GM19455 (cell line): ENCODE data around the gene SCARB2.
"Not testable (repeated sequence)": the region's sequence is repeated elsewhere in the genome, so short reads cannot be mapped to it uniquely, and the experiment has no call there.

ENCODE experiments used
- ATAC-seq: cut with Tn5 transposase; IDR thresholded peaks from one replicate; pipeline ENCODE4 v1.9.1; 2021; ENCODE audit not compliant: unreplicated experiment

Gene SCARB2, protein sequence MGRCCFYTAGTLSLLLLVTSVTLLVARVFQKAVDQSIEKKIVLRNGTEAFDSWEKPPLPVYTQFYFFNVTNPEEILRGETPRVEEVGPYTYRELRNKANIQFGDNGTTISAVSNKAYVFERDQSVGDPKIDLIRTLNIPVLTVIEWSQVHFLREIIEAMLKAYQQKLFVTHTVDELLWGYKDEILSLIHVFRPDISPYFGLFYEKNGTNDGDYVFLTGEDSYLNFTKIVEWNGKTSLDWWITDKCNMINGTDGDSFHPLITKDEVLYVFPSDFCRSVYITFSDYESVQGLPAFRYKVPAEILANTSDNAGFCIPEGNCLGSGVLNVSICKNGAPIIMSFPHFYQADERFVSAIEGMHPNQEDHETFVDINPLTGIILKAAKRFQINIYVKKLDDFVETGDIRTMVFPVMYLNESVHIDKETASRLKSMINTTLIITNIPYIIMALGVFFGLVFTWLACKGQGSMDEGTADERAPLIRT

DNA sequence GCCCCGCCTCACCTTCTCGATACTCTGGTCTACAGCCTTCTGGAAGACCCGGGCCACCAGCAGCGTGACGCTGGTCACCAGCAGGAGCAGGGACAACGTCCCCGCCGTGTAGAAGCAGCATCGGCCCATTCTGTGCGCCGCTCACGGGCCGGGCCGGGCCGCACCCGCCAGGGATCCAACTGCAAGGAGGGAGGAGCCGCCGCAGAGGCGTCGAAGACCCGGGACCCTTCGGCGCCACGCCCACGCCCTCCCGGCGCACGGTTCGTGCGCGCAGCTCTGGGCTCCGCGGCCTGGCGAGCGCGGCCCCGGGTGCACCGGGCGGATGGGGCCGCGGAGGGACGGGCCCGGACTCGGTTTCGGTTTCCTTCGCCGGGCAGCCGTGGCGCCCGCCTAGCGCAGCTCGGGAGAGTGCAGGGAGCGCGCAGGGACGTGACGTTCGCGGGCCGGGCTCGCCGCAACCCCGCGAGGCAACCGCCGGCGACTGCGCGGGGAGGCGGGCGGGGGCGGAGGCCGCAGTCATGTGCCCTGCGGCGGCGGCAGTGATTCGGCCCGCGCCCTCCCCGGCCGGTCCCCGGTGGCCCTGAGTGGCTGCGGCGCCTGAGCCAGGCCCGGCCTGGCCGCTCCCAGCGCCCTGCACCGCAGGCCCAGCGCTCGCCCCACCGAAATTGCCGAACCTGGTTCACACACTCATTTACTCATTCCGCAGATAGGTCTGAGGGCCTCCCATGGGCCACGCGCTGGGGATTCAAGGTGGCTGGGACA, at the start of gene SCARB2:
Gene SCARB2, minus strand, starts transcription at position 410 of the 762 bp plus-strand sequence. Its CDS starts 281 bp downstream, at position 129.
- ATAC-seq = peak; percentile 79

DNA sequence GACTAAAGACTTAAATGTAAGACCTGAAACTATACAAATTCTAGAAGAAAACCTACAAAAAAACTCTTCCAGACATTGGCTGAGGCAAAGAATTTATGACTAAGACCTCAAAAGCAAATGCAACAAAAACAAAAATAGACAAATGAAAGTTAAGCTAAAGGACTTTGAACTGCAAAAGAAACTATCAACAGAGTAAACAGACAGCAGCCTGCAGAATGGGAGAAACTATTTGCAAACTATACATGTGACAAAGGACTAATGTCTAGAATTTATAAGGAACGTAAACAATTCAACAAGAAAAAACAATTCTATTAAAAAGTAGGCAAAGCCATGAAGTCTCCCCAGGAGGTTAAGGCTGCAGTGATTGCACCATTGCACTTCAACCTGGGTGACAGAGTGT, 46.9 kb upstream of the SCARB2 start:
- no peak for ATAC-seq

DNA sequence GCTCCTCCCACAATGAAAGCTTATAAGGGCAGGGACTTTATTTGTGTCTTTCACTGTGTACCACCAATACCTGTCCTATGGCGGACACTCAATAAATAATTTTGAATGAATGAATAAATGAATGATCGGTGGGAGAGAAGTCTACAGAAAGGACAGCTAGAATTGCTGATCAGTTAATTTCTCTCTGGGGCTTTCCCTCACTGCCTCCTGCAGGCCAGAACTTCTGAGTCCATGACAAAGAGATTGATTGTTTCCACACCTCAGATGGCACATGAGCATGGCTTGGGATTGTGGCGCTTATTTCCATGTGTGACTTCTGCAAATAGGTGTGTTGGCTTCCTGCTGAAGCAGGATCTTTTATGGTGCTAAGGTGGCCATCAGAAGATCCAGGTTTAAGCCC, 44.2 kb upstream of the SCARB2 start:
- ATAC-seq = no peak

DNA sequence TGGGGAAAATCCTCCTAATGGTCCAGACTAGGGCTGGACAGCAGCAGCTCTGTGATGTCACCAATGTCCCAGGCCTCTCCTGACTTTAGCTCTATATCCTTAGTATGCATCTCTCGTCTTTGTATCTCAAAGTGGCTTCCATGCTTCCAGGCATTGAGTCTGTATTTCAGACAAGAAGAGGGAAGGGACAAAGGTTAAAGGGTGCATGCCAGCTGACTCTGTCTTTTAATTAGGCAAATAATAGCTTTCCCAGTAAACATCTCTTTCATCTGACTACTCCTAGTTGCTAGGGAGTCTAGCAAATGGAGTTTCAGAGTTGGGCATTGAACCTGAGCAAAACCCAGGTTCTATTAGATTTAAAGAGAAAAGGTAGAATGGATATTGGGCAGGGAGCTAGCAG, 43.3 kb upstream of the SCARB2 start:
- ATAC-seq = no peak

DNA sequence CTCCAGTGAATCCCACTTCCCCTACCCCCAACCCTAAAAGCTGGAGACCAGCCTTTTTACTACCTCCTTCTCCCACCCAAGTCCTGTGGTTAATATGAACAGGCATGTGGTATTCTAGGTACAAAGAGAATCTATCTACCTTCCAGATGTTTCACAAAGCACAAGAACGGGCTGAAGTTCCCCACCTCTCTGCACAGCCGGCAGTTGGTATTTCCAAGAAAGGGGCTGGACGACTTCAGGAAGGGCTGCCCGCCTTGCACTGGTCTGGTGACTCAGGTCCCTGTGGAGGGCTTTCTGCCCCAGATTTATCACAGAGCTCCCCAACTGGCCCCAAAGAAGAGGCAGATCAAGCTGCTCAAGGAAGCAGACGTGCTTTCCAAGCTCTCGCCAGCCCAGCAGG, 42.4 kb upstream of the SCARB2 start:
- no peak for ATAC-seq

DNA sequence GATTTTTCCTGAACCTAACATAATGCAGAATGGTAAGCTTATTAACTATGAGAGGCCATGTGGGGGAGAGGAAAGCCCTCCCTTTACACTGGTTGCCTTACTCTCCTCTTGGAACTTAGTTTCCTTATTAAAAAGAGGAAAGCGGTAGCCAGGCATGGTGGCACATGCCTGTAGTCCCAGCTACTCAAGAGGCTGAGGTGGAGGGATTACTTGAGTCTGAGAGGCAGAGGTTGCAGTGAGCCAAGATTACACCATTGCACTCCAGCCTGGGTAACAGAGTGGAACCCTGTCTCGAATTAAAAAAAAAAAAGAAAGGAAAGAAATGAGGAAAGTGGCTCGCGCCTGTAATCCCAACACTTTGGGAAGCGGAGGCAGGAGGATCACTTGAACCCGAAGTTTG, 39.9 kb upstream of the SCARB2 start:
- no peak for ATAC-seq

DNA sequence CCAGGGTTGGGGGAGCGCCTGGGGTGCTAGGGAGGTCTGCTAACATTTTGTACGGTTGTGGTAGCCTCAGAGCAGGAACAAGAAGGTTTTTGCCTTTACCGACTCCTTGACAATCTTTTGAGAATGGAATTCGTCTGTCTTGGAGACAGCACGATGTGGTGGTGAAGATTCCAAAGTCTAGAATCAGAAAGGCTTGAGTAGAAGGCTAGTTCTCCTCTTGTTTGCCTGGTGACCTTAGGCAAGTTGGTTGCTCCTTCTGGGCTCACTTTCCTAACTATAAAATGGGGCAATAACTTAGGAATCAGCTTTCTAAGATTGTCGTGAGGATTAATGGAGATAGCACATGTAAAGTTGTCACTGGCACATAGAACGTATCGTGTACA, 38.6 kb upstream of the SCARB2 start:
- ATAC-seq = no peak

DNA sequence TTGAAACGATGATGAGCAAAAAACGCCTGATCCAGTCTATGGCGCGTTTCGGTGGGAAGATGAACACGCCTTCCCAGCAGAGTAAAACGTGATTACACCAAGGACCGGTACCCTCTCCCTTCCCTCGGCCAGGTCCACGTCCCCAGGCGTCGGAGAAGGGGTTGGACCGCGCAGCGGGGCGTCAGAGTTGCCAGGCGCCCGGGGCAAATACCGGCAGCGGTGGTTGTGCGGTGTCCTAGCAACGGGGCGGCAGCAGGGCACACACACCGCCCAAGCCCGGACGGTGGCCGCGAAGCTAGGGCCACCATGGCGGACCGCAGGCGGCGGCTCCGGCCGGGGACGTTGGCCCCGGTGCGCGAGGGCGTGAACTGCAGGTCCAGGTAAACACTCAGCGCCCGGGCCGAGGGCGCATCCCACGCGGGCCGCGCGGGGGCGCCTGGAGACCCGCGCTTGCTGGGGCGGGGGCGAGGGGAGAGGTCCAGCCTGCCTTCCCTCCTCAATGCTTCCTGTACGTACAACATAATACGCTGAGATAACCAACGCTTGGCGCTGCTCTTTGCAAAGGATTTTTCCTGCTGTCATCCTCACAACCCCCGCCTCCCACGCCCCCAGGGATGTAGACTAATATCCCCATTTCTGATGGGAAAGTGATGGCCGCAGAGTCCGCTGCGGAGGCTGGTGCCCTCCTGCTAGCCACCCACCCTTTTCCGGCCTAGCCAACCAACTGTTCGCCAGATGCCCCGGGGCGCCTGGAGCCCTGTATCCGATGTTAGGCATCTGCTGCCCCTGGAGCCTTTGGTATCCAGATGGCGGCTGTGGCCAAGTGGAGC, 38.0 kb upstream of the SCARB2 start, which contains the start of gene FAM47E:
Gene FAM47E, plus strand, starts transcription at position 281 of the 830 bp plus-strand sequence. Its CDS starts 26 bp downstream, at position 307.
- no peak for ATAC-seq

DNA sequence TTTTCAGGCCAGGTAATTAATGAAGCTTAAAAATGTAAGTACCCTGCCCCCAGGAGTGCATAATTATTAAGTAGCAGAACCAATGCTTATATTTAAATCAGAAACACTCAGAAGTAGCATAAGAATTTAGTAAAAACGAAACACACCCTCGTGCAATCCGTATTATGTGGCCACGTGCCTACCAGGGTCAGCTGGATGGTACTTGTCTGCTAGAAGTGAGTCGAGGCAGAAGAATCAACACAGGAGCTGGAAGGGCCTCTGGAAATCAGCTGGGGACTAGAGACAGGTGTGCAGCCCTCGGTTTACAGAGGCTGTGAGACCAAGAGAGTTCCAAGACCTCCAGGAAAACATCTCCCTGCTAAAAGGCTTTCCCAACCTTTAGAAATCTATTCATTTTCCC, 37.3 kb upstream of the SCARB2 start:
- no peak for ATAC-seq

DNA sequence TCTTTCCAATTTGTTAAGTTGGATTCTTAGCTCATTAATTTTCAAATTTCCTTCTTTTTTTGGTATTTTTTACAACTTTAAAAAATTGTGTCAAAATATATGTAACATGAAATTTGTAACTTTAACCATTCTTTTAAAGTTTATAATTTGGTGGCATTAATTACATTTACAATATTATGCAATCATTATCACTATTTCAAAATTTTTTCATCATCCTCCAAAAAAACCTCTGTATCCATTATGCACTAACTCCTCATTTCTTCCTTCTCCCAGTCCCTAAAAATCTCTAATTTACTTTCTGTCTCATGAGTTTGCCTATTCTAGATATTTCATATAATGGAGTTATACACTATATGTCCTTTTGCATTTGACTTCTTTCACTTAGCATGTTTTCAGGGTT, 33.2 kb upstream of the SCARB2 start:
- no peak for ATAC-seq

DNA sequence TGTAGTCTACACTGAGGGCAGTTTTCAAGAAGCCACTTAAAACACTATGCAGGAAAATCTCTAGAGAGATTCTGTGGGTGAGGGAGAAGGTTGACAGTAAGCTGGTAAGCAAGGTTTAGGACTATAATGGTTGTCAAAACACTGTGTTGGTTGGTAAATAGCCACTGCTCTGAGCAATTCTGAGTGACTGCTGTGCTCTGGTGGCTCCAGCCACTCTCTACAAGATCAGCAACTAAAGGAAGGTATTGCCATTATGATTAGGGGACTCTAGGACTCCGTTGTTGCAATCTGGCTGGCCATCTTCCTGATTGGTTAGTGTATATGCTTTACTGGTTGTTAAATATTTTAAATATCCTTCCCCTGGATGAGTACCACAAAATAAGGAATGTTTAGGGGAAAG, 32.4 kb upstream of the SCARB2 start:
- no peak for ATAC-seq

DNA sequence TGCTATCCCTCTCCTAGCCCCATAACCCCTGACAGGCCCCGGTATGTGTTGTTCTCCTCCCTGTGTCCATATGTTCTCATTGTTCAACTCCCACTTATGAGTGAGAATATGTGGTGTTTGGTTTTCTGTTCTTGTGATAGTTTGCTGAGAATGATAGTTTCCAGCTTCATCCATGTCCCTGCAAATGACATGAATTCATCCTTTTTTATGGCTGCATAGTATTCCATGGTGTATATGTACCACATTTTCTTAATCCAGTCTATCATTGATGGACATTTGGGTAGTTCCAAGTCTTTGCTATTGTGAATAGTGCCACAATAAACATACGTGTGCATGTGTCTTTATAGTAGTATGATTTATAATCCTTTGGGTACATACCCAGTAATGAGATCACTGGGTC, 30.3 kb upstream of the SCARB2 start:
- ATAC-seq = not testable (repeated sequence)

DNA sequence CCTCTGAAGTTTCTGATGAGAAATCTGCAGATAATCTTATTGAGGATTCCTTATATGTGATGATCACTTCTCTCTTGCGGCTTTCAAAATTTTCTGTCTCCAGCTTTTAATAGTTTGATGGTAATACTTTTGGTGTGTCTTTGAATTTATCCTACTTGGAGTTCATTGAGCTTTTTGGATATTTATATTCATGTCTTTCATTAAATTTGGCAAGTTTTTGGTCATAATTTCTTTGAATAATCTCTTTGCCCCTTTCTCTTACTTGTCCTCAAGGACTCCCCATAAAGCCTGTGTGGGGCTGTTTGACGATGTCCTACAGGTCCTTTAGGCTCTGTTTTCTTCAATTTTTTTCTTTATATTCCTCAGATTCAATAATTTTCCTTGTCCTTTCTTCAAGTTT, 26.6 kb upstream of the SCARB2 start:
- ATAC-seq = no peak

DNA sequence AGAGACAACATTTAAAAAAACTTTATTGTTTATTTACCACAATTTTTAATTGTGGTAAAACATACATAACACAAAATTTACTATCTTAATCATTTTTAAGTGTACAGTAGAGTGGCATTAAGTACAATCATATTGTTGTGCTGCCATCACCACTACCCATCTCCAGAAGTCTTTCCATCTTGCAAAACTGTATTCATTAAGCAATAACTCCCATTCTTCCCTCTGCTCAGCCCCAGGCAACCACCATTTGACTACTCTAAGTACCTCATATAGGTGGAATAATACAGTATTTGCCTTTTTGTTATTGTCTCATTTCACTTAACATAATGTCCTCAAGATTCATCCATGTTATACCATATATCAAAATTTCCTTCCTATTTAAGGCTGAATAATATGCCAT, 25.1 kb upstream of the SCARB2 start:
- ATAC-seq = no peak

DNA sequence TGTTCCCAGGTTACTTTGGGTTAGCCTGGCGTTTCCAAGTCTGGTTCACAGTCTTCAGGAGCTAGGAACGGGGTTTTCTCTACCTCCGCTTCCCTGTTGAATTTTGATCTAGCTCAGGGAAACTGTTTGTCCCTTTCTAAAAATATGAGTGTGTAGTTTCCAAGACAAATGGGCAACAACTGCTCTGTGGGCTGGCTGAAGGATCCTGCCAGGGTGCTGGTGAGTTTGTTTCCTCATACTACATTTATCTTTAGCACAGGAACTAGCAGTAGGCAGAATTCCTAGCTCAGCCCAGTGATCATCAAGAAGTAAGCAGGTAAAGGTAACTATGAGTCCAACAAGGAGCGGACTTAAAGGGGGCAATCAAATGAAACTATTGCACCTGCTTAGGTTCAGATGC, 24.6 kb upstream of the SCARB2 start:
- ATAC-seq = no peak

DNA sequence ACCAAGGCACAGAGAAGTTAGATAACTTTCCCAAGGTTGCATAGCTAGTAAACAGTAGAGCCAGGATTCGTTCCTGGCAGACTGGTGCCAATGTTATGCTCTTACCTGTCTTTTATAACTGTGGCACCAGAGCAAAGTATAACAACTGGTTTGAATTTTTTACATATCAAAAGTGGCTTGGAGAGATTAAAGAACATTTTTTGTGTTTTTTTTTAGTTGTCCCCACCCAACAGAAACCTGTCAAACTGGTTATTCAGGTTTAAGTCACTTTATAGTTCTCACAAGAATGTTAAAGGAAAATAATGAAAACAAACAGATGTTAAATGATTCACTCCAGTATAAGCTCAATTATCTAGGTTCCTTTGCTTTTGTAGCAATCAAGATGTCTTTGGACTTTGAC, 22.3 kb upstream of the SCARB2 start:
- ATAC-seq = no peak

DNA sequence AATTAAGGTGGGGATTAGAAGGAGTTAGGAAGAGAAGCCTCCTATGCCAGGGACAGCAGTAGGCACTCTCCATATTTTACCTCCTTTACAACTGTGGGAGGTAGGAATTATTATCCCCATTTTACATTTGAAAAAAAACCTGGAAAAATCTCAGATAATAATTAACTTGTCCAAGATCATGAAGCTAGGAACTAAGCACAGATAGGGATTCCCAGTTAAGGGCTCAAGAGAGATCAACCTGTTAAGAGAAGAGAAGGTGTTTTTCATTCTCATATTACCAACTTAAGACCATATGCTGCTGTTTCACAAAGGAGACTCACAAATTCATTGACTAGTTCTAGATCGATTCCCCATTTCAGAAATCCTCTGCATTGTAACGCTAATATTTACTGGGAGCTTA, 21.8 kb upstream of the SCARB2 start:
- no peak for ATAC-seq

DNA sequence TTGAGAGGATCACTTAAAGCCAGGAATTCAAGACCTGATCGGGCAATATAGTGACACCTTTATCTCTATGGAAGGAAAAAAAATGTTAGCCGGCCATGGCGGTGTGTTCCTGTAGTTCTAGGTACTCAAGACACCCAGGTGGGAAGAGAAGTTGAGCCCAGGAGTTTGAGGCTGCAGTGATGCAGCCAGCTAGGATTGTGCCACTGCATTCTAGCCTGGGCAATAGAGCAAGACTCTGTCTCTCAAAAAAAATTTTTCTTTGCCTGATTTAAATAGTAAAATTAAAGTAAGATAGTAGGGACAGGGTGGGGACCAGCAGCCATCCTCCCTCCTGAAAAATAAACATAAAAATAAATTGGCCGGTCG, 21.0 kb upstream of the SCARB2 start:
- ATAC-seq = no peak

DNA sequence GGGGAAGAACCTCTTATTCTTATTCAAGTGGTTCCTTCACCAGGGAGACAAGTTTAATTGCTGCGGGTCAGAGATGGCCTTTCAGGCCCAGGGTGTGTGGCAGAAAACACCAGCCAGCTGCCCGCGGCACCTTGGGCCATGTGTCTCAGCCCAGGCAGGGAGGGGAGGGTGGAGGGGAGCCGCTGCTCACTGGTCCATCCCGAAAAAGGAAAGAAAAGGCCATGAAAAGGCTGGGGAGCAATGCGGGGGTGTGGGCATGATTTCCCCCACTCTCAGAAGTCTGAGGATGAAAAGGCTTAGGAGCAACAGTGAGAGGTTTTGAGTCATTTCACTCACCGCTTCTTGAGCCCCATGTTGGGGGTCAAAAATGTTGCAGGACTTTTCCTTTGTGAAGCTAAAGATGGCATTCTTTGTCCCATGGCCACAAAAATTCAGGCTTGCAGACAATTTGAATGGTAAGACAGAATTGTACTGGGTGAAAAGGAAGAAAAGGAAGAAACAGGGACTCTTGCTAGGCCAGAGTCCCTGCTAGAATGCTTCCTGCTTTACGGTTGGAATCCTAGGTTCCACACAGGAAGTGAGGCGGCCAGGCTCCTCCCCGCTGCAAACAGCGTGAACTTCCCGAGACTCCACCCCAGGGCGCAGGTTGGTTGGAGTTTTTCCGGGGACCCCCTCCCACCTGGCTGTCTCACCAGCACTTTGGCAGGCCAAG, 20.5 kb upstream of the SCARB2 start:
- ATAC-seq = no peak

DNA sequence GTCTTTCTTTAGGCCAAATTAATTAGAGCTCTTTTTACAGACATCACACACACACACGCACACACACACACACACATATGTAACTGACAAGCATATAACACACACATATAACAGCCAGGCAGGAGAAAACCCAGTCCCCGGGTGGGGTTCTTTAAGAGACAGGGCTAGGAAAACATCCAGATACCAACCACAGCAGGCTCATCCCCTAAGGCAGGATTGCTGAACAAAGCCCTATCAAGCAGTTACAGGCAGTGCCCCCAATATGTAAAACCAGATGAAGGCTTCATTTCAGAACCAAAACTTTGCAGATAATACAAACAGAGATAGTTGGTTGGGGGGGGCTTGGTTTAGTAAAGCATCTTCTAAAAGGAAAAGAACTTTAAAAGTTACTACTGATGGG, 19.9 kb upstream of the SCARB2 start:
- ATAC-seq = no peak

DNA sequence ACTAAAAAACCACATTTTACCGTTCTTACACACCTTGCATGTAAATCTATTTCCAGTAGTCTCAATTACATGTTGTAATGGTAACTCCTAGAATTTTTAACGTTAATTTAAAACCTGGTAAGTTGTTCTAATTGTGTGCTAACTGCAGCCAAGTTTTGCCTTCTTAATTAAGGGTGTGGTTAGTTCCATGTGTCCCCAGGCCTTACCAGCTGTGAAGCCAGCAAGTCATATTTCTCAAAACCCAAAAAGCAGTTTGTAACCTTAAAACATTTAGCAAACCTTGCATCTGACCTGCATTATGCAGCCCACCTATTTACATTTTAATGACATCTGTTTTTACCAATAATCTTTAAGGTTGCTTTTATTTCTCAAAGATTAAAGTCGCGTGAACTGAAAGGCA, 19.5 kb upstream of the SCARB2 start:
- no peak for ATAC-seq
